IPS-15b (cell line): Measurements from ENCODE around the gene CLEC16A.

ENCODE experiments used
- H3K27me3 ChIP-seq: one replicate; pipeline ENCODE4 v1.6.1; 2013; ENCODE audit warnings: low read length; ENCODE audit not compliant: control insufficient read depth, insufficient read depth
- H3K36me3 ChIP-seq: one replicate; pipeline ENCODE4 v1.6.1; 2013; ENCODE audit warnings: low read length; ENCODE audit not compliant: control insufficient read depth, insufficient read depth
- H3K4me1 ChIP-seq: one replicate; pipeline ENCODE4 v1.6.1; 2013; ENCODE audit warnings: mild to moderate bottlenecking, low read length; ENCODE audit not compliant: control insufficient read depth, insufficient read depth
- H3K4me3 ChIP-seq: one replicate; pipeline ENCODE4 v1.5.1; 2013; ENCODE audit warnings: low read depth, low read length
- H3K9ac ChIP-seq: one replicate; pipeline ENCODE4 v1.6.1; 2013; ENCODE audit warnings: low read depth, mild to moderate bottlenecking, low read length
- H3K9me3 ChIP-seq: one replicate; pipeline ENCODE4 v1.6.1; 2013; ENCODE audit warnings: mild to moderate bottlenecking, low read length; ENCODE audit not compliant: control insufficient read depth, insufficient read depth

Gene CLEC16A

GRCh38 chr16:10945065-10945787, 862 bp downstream of the CLEC16A start:
- H3K4me1 ChIP-seq, result peaks cover 44% of the 10 kb centered on the region
- no peak overlapping the region for H3K9ac ChIP-seq
- H3K36me3 ChIP-seq, result no peaks in the 10 kb centered on the region
- peak overlapping the region; percentile 78 for H3K4me3 ChIP-seq
- peaks cover 6% of the 10 kb centered on the region for H3K27me3 ChIP-seq
- H3K9me3 ChIP-seq, result no peaks in the 10 kb centered on the region

- peaks cover 40% of the 10 kb centered on the region for H3K4me1 ChIP-seq
- no peak overlapping the region for H3K9ac ChIP-seq
- no peaks in the 10 kb centered on the region for H3K36me3 ChIP-seq
- H3K4me3 ChIP-seq, result peak overlapping the region; percentile 24
- H3K9me3 ChIP-seq, result no peaks in the 10 kb centered on the region
- peaks cover 4% of the 10 kb centered on the region for H3K27me3 ChIP-seq
These were observed 1.9 kb downstream of the CLEC16A start for GRCh38 chr16:10946308-10946707.

- Histone ChIP-seq H3K36me3 (no peaks in the 10 kb centered on the region), H3K9ac (no peak overlapping the region), H3K4me3 (no peak overlapping the region), H3K9me3 (no peaks in the 10 kb centered on the region), H3K27me3 (peaks cover 4% of the 10 kb centered on the region), H3K4me1 (peaks cover 40% of the 10 kb centered on the region)
These were observed 2.9 kb downstream of the CLEC16A start for GRCh38 chr16:10947211-10947787.

GRCh38 chr16:10949424-10949970, 5.1 kb downstream of the CLEC16A start:
- no peaks in the 10 kb centered on the region for H3K36me3 ChIP-seq
- peak overlapping the region; percentile 21 for H3K4me3 ChIP-seq
- peaks cover 37% of the 10 kb centered on the region for H3K4me1 ChIP-seq
- H3K27me3 ChIP-seq, result no peaks in the 10 kb centered on the region
- H3K9me3 ChIP-seq, result no peaks in the 10 kb centered on the region
- no peak overlapping the region for H3K9ac ChIP-seq

GRCh38 chr16:10950393-10950792, 6.0 kb downstream of the CLEC16A start:
- peaks cover 36% of the 10 kb centered on the region for H3K4me1 ChIP-seq
- H3K4me3 ChIP-seq, result no peak overlapping the region
- H3K9ac ChIP-seq, result no peak overlapping the region

GRCh38 chr16:10951026-10951425, 6.7 kb downstream of the CLEC16A start:
- no peaks in the 10 kb centered on the region for H3K9me3 ChIP-seq
- no peaks in the 10 kb centered on the region for H3K36me3 ChIP-seq
- H3K4me3 ChIP-seq, result no peak overlapping the region
- no peaks in the 10 kb centered on the region for H3K27me3 ChIP-seq
- H3K9ac ChIP-seq, result no peak overlapping the region
- peaks cover 30% of the 10 kb centered on the region for H3K4me1 ChIP-seq

More at GRCh38 chr16:10950393-10950792, 6.0 kb downstream of the CLEC16A start:
- H3K36me3 ChIP-seq, result no peaks in the 10 kb centered on the region
- H3K9me3 ChIP-seq, result no peaks in the 10 kb centered on the region
- no peaks in the 10 kb centered on the region for H3K27me3 ChIP-seq

GRCh38 chr16:10954903-10955302, 10.5 kb downstream of the CLEC16A start:
- Histone ChIP-seq H3K9me3 (no peaks in the 10 kb centered on the region), H3K9ac (no peak overlapping the region)

GRCh38 chr16:10957771-10958482, 13.6 kb downstream of the CLEC16A start:
- Histone ChIP-seq H3K9me3 (no peaks in the 10 kb centered on the region), H3K4me1 (no peaks in the 10 kb centered on the region), H3K9ac (no peak overlapping the region), H3K36me3 (peaks cover 17% of the 10 kb centered on the region), H3K27me3 (no peaks in the 10 kb centered on the region), H3K4me3 (no peak overlapping the region)

More at GRCh38 chr16:10954903-10955302, 10.5 kb downstream of the CLEC16A start:
- Histone ChIP-seq H3K27me3 (no peaks in the 10 kb centered on the region), H3K4me1 (peaks cover 3% of the 10 kb centered on the region), H3K4me3 (no peak overlapping the region), H3K36me3 (peaks cover 6% of the 10 kb centered on the region)

- H3K27me3 ChIP-seq, result no peaks in the 10 kb centered on the region
- H3K9ac ChIP-seq, result no peak overlapping the region
- H3K4me1 ChIP-seq, result no peaks in the 10 kb centered on the region
- peaks cover 25% of the 10 kb centered on the region for H3K36me3 ChIP-seq
- H3K9me3 ChIP-seq, result no peaks in the 10 kb centered on the region
- no peak overlapping the region for H3K4me3 ChIP-seq
These were observed 14.8 kb downstream of the CLEC16A start for GRCh38 chr16:10959161-10959560.

- Histone ChIP-seq H3K4me1 (no peaks in the 10 kb centered on the region), H3K36me3 (peaks cover 25% of the 10 kb centered on the region), H3K9ac (no peak overlapping the region), H3K9me3 (no peaks in the 10 kb centered on the region), H3K4me3 (no peak overlapping the region), H3K27me3 (no peaks in the 10 kb centered on the region)
These were observed 16.9 kb downstream of the CLEC16A start for GRCh38 chr16:10961231-10961630.

- Histone ChIP-seq H3K27me3 (no peaks in the 10 kb centered on the region), H3K36me3 (peaks cover 23% of the 10 kb centered on the region), H3K9ac (no peak overlapping the region), H3K9me3 (no peaks in the 10 kb centered on the region), H3K4me1 (no peaks in the 10 kb centered on the region), H3K4me3 (no peak overlapping the region)
These were observed 19.9 kb downstream of the CLEC16A start for GRCh38 chr16:10964039-10964890.
